Measurements from ENCODE around the gene ENKD1. TPM values are rescaled to one million over a fixed set of nuclear protein-coding genes. Genes with fewer than 3 reads are reported as not detected.

ENKD1 gene
- total and polyA plus RNA-seq, 2 experiments from 2014 or later, result 10.2 to 16.0 TPM

DNA sequence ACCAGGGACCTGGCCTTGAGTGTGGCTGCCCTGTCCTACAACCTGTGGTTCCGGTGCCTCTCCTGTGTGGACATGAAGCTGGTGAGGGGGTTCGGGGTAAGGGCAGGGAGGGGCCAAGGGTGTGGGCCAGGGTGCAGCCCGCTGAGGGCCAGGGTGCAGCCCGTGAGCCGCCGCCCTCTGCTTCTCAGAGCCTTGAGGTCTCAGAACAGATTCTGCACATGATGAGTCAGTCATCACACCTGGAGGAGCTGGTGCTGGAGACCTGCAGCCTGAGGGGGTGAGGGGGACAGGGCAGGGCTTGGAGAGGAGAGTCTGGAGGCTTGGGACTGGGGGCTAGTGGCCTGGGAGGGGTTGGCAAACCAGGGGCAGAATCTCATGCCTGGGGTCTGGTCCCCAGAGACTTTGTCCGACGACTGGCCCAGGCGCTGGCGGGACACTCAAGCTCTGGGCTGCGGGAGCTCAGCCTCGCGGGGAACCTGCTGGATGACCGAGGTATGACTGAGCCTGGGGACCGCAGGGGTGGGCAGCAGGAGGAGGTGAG is 19.4 kb downstream of the ENKD1 start:
- Histone ChIP-seq H4K20me1 (ENCODE audit: insufficient read depth, poor library complexity, severe bottlenecking) (no peaks in the 10 kb centered on the region), H2AFZ (no peak overlapping the region), H3K4me2 (no peak overlapping the region), H3K4me3 (no peak overlapping the region), H3K36me3 (replicated peaks; ENCODE audit: insufficient read depth, low read depth) (no peaks in the 10 kb centered on the region), H3K27ac (no peak overlapping the region), H3K9me2 (replicated peaks; ENCODE audit: insufficient read depth) (no peaks in the 10 kb centered on the region), H3K4me1 (ENCODE audit: insufficient read depth) (peaks cover 6% of the 10 kb centered on the region), H3K79me2 (no peaks in the 10 kb centered on the region), H3K9me3 (ENCODE audit: low read depth) (no peaks in the 10 kb centered on the region), H3K27me3 (peaks cover 33% of the 10 kb centered on the region)
- no peak for TF ChIP-seq EZH2 (IDR thresholded peaks at IDR 0.05; ENCODE audit: borderline replicate concordance)
- TF ChIP-seq, protein P1, sequence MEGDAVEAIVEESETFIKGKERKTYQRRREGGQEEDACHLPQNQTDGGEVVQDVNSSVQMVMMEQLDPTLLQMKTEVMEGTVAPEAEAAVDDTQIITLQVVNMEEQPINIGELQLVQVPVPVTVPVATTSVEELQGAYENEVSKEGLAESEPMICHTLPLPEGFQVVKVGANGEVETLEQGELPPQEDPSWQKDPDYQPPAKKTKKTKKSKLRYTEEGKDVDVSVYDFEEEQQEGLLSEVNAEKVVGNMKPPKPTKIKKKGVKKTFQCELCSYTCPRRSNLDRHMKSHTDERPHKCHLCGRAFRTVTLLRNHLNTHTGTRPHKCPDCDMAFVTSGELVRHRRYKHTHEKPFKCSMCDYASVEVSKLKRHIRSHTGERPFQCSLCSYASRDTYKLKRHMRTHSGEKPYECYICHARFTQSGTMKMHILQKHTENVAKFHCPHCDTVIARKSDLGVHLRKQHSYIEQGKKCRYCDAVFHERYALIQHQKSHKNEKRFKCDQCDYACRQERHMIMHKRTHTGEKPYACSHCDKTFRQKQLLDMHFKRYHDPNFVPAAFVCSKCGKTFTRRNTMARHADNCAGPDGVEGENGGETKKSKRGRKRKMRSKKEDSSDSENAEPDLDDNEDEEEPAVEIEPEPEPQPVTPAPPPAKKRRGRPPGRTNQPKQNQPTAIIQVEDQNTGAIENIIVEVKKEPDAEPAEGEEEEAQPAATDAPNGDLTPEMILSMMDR (IDR thresholded peaks at IDR 0.05; ENCODE audit: poor library complexity), result no peak
- TF ChIP-seq EZH2phosphoT487 (IDR thresholded peaks at IDR 0.05; ENCODE audit: low read depth, severe bottlenecking, unreplicated experiment), result no peak
- 83% methylated on average over 5 of the region's 15 CpGs for WGBS (ENCODE audit: low lambda C conversion rate, missing lambda C conversion rate)
- DNase-seq (ENCODE audit: low spot score), result no peak

DNA sequence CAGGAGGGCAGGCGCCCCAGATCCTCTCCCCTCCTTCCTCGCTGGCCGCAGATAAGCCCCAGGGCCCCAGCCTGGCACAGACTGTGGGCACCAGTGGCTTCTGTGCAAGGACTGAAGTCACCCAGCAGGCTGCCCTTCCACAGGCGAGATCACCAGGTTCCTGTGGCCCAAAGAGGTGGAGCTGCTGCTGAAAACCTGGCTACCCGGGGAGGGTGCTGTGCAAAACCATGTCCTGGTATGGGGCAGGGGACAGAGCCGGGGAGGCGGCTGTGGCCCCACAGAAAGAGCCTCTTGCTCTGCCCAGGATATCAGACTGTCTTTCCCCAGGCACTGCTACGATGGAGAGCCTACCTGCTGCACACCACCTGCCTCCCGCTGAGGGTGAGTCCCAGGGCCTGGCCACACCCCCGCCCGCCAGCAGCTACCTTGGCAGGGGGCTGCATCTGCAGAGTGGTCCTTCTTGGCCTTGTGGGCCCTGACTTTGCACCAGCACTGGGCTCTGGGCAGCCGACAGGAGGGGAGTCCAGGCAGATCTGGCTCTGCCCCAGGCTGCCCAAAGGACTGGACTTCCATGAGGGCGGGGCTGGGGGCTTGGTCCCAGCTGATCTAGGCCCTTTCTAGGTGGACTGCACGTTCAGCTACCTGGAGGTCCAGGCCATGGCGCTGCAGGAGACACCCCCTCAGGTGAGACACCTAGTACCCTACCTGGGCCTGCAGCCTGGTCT is 21.0 kb downstream of the ENKD1 start:
- Histone ChIP-seq H4K20me1 (ENCODE audit: insufficient read depth, poor library complexity, severe bottlenecking) (no peaks in the 10 kb centered on the region), H3K27me3 (peaks cover 17% of the 10 kb centered on the region), H3K4me1 (ENCODE audit: insufficient read depth) (peaks cover 6% of the 10 kb centered on the region), H3K79me2 (no peaks in the 10 kb centered on the region), H3K4me3 (no peak overlapping the region), H3K36me3 (replicated peaks; ENCODE audit: insufficient read depth, low read depth) (no peaks in the 10 kb centered on the region), H3K4me2 (peak overlapping the region; percentile 89), H2AFZ (no peak overlapping the region), H3K27ac (no peak overlapping the region), H3K9me2 (replicated peaks; ENCODE audit: insufficient read depth) (no peaks in the 10 kb centered on the region), H3K9me3 (ENCODE audit: low read depth) (no peaks in the 10 kb centered on the region)
- 92% methylated on average over 12 of the region's 15 CpGs for WGBS (ENCODE audit: low lambda C conversion rate, missing lambda C conversion rate)
- DNase-seq (ENCODE audit: low spot score), result no peak
- TF ChIP-seq EZH2 (IDR thresholded peaks at IDR 0.05; ENCODE audit: borderline replicate concordance) (no peak), EZH2phosphoT487 (IDR thresholded peaks at IDR 0.05; ENCODE audit: low read depth, severe bottlenecking, unreplicated experiment) (no peak)
- TF ChIP-seq, protein P1 (IDR thresholded peaks at IDR 0.05; ENCODE audit: poor library complexity), result no peak

DNA sequence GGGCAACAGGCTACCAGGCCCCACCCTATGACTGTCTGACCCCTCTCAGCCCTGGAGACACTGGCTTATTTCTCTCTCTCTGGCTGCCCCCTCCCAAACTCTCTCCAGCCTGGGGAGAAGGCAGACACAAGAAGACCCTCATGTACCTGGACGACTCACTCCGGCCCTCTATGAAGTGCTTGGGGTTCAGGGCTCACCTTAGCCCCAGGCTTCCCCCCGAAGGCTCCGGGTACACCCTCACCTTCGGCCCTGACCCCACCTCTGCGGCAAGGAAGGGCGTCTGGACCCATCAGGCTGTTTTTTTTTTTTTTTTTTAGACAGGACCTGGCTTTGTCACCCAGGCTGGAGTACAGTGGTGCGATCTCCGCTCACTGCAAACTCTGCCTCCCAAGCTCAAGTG is 22.5 kb downstream of the ENKD1 start:
- H2AFZ ChIP-seq, result no peak overlapping the region
- DNase-seq (ENCODE audit: low spot score), result no peak
- no peak overlapping the region for H3K27ac ChIP-seq
- H3K9me2 ChIP-seq (replicated peaks; ENCODE audit: insufficient read depth), result no peaks in the 10 kb centered on the region
- no peak overlapping the region for H3K4me3 ChIP-seq
- H3K79me2 ChIP-seq, result no peaks in the 10 kb centered on the region
- no peaks in the 10 kb centered on the region for H3K36me3 ChIP-seq (replicated peaks; ENCODE audit: insufficient read depth, low read depth)
- no peak overlapping the region for H3K4me2 ChIP-seq
- H4K20me1 ChIP-seq (ENCODE audit: insufficient read depth, poor library complexity, severe bottlenecking), result no peaks in the 10 kb centered on the region
- H3K27me3 ChIP-seq, result peaks cover 10% of the 10 kb centered on the region
- H3K4me1 ChIP-seq (ENCODE audit: insufficient read depth), result peaks cover 6% of the 10 kb centered on the region
- TF ChIP-seq EZH2phosphoT487 (IDR thresholded peaks at IDR 0.05; ENCODE audit: low read depth, severe bottlenecking, unreplicated experiment) (no peak), EZH2 (IDR thresholded peaks at IDR 0.05; ENCODE audit: borderline replicate concordance) (no peak)
- TF ChIP-seq, protein P1 (IDR thresholded peaks at IDR 0.05; ENCODE audit: poor library complexity), result no peak
- 89% methylated on average over 9 of the region's 9 CpGs for WGBS (ENCODE audit: low lambda C conversion rate, missing lambda C conversion rate)
- H3K9me3 ChIP-seq (ENCODE audit: low read depth), result no peaks in the 10 kb centered on the region
